ENCODE data around the gene TRIM66.

The TRIM66 gene

GRCh38 chr11:8715501-8715900 lies 33.0 kb upstream of the TRIM66 start:
- DNase-seq (ENCODE audit: extremely low read depth, low read depth) = no peak
- H3K4me3 ChIP-seq (replicated peaks; ENCODE audit: low read depth, low read length) = no peak overlapping the region
- TF ChIP-seq CTCF (IDR thresholded peaks at IDR 0.05; ENCODE audit: low read depth, low read length, missing control alignments) = no peak

GRCh38 chr11:8714622-8715225 lies 32.3 kb upstream of the TRIM66 start:
- H3K4me3 ChIP-seq (replicated peaks; ENCODE audit: low read depth, low read length) = no peak overlapping the region
- no peak for TF ChIP-seq CTCF (IDR thresholded peaks at IDR 0.05; ENCODE audit: low read depth, low read length, missing control alignments)
- no peak for DNase-seq (ENCODE audit: extremely low read depth, low read depth)

- H3K4me3 ChIP-seq (replicated peaks; ENCODE audit: low read depth, low read length) = no peak overlapping the region
- TF ChIP-seq CTCF (IDR thresholded peaks at IDR 0.05; ENCODE audit: low read depth, low read length, missing control alignments) = no peak
- DNase-seq (ENCODE audit: extremely low read depth, low read depth) = no peak
These were observed 31.4 kb upstream of the TRIM66 start for GRCh38 chr11:8713760-8714454.

GRCh38 chr11:8712506-8712905 lies 30.0 kb upstream of the TRIM66 start:
- TF ChIP-seq CTCF (IDR thresholded peaks at IDR 0.05; ENCODE audit: low read depth, low read length, missing control alignments) = no peak
- H3K4me3 ChIP-seq (replicated peaks; ENCODE audit: low read depth, low read length) = no peak overlapping the region
- no peak for DNase-seq (ENCODE audit: extremely low read depth, low read depth)

- no peak for TF ChIP-seq CTCF (IDR thresholded peaks at IDR 0.05; ENCODE audit: low read depth, low read length, missing control alignments)
- DNase-seq (ENCODE audit: extremely low read depth, low read depth) = no peak
- no peak overlapping the region for H3K4me3 ChIP-seq (replicated peaks; ENCODE audit: low read depth, low read length)
These were observed 29.5 kb upstream of the TRIM66 start for GRCh38 chr11:8711895-8712442.

- TF ChIP-seq CTCF (IDR thresholded peaks at IDR 0.05; ENCODE audit: low read depth, low read length, missing control alignments) = no peak
- DNase-seq (ENCODE audit: extremely low read depth, low read depth) = no peak
- H3K4me3 ChIP-seq (replicated peaks; ENCODE audit: low read depth, low read length) = no peak overlapping the region
These were observed 27.3 kb upstream of the TRIM66 start for GRCh38 chr11:8709777-8710176.
